GM23248 (cell line): ENCODE data around the gene ZNF627.

Source experiments
- EZH2 ChIP-seq: fragments of 200-600 bp; sonication (generic); IDR thresholded peaks from 2 replicates; pipeline ENCODE4 v1.6.1; 2018; ENCODE audit warnings: antibody characterized with exemption, mild to moderate bottlenecking; ENCODE audit not compliant: insufficient read depth, poor library complexity, severe bottlenecking
- EZH2phosphoT487 ChIP-seq: fragments of 200-600 bp; sonication (generic); IDR thresholded peaks from 2 replicates; pipeline ENCODE4 v1.6.1; 2018; ENCODE audit warnings: antibody characterized with exemption, moderate library complexity, mild to moderate bottlenecking, low read depth; ENCODE audit not compliant: insufficient read depth

DNA sequence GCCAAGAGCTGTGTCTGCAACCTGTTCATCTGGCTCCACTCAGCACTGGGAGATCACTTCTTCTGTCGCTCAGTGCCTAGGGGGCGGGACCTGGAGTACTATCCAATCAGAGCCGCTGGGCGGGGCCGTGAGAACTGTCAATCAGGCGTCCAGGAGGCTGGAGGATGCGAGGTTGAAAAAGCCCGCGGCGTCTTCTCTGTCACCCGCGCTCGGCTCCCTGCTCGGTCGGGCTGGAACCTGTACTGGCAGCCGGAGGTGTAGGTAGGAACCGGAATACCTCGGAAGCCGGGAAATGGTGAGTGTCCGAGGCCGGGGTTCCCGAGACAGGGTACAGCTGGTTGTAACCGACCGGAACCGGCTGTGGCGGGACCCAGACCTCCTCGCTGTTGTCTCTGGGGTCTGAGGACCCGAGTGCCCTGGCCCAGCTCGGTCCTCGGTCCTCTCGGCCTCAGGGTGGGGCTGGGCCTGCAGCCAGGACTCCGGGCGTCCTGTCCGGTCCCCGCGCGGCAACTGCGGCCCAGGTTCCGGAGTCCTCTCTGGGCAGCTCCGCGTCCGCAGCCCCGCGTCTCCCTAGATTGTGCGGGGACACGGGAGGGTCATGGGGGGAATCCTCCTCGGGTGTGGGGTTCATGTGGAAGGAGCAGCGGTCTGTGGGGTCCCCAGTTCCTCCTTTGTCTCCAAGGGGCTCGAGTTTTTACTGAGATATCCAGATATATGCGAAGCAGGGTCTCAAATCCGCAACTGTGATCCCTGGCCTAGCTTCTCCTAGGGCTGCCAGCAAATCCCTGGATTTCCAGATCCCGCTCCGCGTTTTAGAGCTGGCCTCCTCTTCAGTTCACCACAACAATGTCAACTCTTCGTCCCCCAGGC is 42.6 kb downstream of the ZNF627 start:
- TF ChIP-seq EZH2phosphoT487 (no peak), EZH2 (no peak)
